ENCODE data around the gene TRIM24.

The TRIM24 gene

GRCh38 chr7:138630059-138630610, 170.1 kb downstream of the TRIM24 start:
- DNase-seq = no peak

GRCh38 chr7:138632384-138632783, 172.3 kb downstream of the TRIM24 start:
- no peak for DNase-seq

GRCh38 chr7:138632826-138633602, 173.0 kb downstream of the TRIM24 start:
- no peak for DNase-seq
